ENCODE data around the gene RNF17. TPM values are rescaled to one million over a fixed set of nuclear protein-coding genes. Genes with fewer than 3 reads are reported as not detected.

RNF17 gene
- total RNA-seq, 1 experiment from 2014 or later, result 0.14 TPM

- Histone ChIP-seq H3K4me1 (no peaks in the 10 kb centered on the region), H3K36me3 (ENCODE audit: control insufficient read depth, insufficient read depth, low read length) (no peaks in the 10 kb centered on the region; the same call in 1 of the 2 replicates), H3K27me3 (replicated peaks; ENCODE audit: control insufficient read depth, insufficient read depth, low read length) (no peaks in the 10 kb centered on the region), H3K4me3 (ENCODE audit: low read depth, low read length) (no peak overlapping the region), H3K9me3 (no peaks in the 10 kb centered on the region)
- ChIA-PET POLR2A (no interaction called here), CTCF (no interaction called here)
- peaks cover 48% of the 10 kb centered on the region for H3K36me3 Mint-ChIP-seq (ENCODE audit: insufficient read depth, unreplicated experiment)
- DNase-seq, result no peak
- no peaks in the 10 kb centered on the region for H3K9me3 Mint-ChIP-seq (ENCODE audit: unreplicated experiment)
- no peak overlapping the region for H3K4me3 Mint-ChIP-seq (ENCODE audit: unreplicated experiment)
- H3K27ac Mint-ChIP-seq (ENCODE audit: unreplicated experiment), result no peak overlapping the region
- H3K4me1 Mint-ChIP-seq (ENCODE audit: low read depth, unreplicated experiment), result no peaks in the 10 kb centered on the region
- BruUV-seq (replicated peaks), result no TSS peak
- intact Hi-C loops (cut with micrococcal nuclease; ENCODE audit: unreplicated experiment), result no loop called here
- H3K27me3 Mint-ChIP-seq (ENCODE audit: insufficient read depth, unreplicated experiment), result no peaks in the 10 kb centered on the region
- TF ChIP-seq, protein P1, sequence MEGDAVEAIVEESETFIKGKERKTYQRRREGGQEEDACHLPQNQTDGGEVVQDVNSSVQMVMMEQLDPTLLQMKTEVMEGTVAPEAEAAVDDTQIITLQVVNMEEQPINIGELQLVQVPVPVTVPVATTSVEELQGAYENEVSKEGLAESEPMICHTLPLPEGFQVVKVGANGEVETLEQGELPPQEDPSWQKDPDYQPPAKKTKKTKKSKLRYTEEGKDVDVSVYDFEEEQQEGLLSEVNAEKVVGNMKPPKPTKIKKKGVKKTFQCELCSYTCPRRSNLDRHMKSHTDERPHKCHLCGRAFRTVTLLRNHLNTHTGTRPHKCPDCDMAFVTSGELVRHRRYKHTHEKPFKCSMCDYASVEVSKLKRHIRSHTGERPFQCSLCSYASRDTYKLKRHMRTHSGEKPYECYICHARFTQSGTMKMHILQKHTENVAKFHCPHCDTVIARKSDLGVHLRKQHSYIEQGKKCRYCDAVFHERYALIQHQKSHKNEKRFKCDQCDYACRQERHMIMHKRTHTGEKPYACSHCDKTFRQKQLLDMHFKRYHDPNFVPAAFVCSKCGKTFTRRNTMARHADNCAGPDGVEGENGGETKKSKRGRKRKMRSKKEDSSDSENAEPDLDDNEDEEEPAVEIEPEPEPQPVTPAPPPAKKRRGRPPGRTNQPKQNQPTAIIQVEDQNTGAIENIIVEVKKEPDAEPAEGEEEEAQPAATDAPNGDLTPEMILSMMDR (IDR thresholded peaks at IDR 0.05; ENCODE audit: insufficient read depth in 1 of 2, low read depth in 1 of 2, low read length in 1 of 2, severe bottlenecking in 1 of 2, unreplicated experiment in 1 of 2), result no peak
Measured at GRCh38 chr13:24905242-24905641, 141.3 kb downstream of the RNF17 start.

GRCh38 chr13:24906268-24906667 lies 142.3 kb downstream of the RNF17 start:
- POLR2A ChIA-PET, result no interaction called here

DNA sequence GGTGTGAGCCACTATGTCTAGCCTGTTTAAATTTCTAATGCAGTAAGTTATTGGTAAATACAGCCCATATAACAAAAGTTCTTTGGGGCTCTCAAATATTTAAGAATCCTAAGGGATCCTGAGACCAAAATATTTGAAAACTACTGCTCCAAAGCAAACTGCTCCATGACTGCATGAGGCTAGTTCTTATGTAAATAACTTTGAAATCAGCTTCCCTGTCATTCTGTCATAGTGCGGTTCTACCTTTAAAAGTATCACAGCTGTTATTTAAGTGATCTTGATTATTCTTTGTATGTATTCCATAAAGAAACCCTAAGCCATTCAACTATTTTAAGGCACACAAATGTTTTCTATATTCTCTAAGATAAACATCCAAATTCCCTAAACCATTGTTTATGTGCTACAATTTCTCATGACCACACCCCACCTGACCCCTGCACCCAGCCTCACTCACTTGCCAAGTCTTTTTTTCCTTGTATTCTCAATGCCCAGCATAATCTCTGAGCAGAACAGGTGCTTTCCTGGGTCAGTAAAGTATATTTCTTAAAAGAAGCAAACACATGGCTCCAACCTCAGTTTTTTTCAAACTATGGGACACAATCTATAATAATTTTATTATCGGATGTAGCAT lies 146.6 kb downstream of the RNF17 start:
- H3K9me3 ChIP-seq, result no peaks in the 10 kb centered on the region
- POLR2A ChIA-PET, result no interaction called here
- H3K27ac Mint-ChIP-seq (ENCODE audit: unreplicated experiment), result no peak overlapping the region
- peaks cover 29% of the 10 kb centered on the region for H3K36me3 Mint-ChIP-seq (ENCODE audit: insufficient read depth, unreplicated experiment)
- H3K4me3 ChIP-seq (ENCODE audit: low read depth, low read length), result no peak overlapping the region
- H3K9me3 Mint-ChIP-seq (ENCODE audit: unreplicated experiment), result no peaks in the 10 kb centered on the region
- no TSS peak for BruUV-seq (replicated peaks)
- no peaks in the 10 kb centered on the region; the same call in 1 of the 2 replicates for H3K36me3 ChIP-seq (ENCODE audit: control insufficient read depth, insufficient read depth, low read length)
- intact Hi-C loops (cut with micrococcal nuclease; ENCODE audit: unreplicated experiment), result no loop called here
- CTCF ChIA-PET, result no interaction called here
- no peak overlapping the region for H3K4me3 Mint-ChIP-seq (ENCODE audit: unreplicated experiment)
- H3K4me1 Mint-ChIP-seq (ENCODE audit: low read depth, unreplicated experiment), result peaks cover under 1% of the 10 kb centered on the region
- no peaks in the 10 kb centered on the region for H3K27me3 ChIP-seq (replicated peaks; ENCODE audit: control insufficient read depth, insufficient read depth, low read length)
- no peak for DNase-seq
- H3K4me1 ChIP-seq, result no peaks in the 10 kb centered on the region
- H3K27me3 Mint-ChIP-seq (ENCODE audit: insufficient read depth, unreplicated experiment), result no peaks in the 10 kb centered on the region
- TF ChIP-seq, protein P1 (IDR thresholded peaks at IDR 0.05; ENCODE audit: insufficient read depth in 1 of 2, low read depth in 1 of 2, low read length in 1 of 2, severe bottlenecking in 1 of 2, unreplicated experiment in 1 of 2), result no peak

More at GRCh38 chr13:24906268-24906667, 142.3 kb downstream of the RNF17 start:
- no peak overlapping the region for H3K27ac Mint-ChIP-seq (ENCODE audit: unreplicated experiment)
- no peak overlapping the region for H3K4me3 ChIP-seq (ENCODE audit: low read depth, low read length)
- CTCF ChIA-PET, result interaction anchor here (0.6 kb wide), 1 partner anchor 54 kb away, joined by 3 read pairs; no protein-coding TSS in a partner anchor
- H3K9me3 Mint-ChIP-seq (ENCODE audit: unreplicated experiment), result no peaks in the 10 kb centered on the region
- peaks cover 41% of the 10 kb centered on the region for H3K36me3 Mint-ChIP-seq (ENCODE audit: insufficient read depth, unreplicated experiment)
- intact Hi-C loops (cut with micrococcal nuclease; ENCODE audit: unreplicated experiment), result no loop called here
- TF ChIP-seq, protein P1 (IDR thresholded peaks at IDR 0.05; ENCODE audit: insufficient read depth in 1 of 2, low read depth in 1 of 2, low read length in 1 of 2, severe bottlenecking in 1 of 2, unreplicated experiment in 1 of 2), result no peak
- H3K4me1 Mint-ChIP-seq (ENCODE audit: low read depth, unreplicated experiment), result no peaks in the 10 kb centered on the region
- DNase-seq, result no peak
- H3K9me3 ChIP-seq, result no peaks in the 10 kb centered on the region
- no peaks in the 10 kb centered on the region for H3K4me1 ChIP-seq
- H3K27me3 Mint-ChIP-seq (ENCODE audit: insufficient read depth, unreplicated experiment), result no peaks in the 10 kb centered on the region
- no peaks in the 10 kb centered on the region; the same call in 1 of the 2 replicates for H3K36me3 ChIP-seq (ENCODE audit: control insufficient read depth, insufficient read depth, low read length)
- H3K27me3 ChIP-seq (replicated peaks; ENCODE audit: control insufficient read depth, insufficient read depth, low read length), result no peaks in the 10 kb centered on the region
- H3K4me3 Mint-ChIP-seq (ENCODE audit: unreplicated experiment), result no peak overlapping the region
- no TSS peak for BruUV-seq (replicated peaks)

Measured in Caco-2 (cell line).